Measurements from ENCODE around the gene MESD.
"Not testable (repeated sequence)": the region's sequence is repeated elsewhere in the genome, so short reads cannot be mapped to it uniquely, and the experiment has no call there.

The MESD gene

GRCh38 chr15:80989081-80989517, 520 bp downstream of the MESD start:
- no peak for DNase-seq (ENCODE audit: low read depth)

GRCh38 chr15:80988148-80988796, 1.3 kb downstream of the MESD start:
- no peak for DNase-seq (ENCODE audit: low read depth)

- DNase-seq (ENCODE audit: low read depth): no peak
Observed at GRCh38 chr15:80986487-80986886, 3.1 kb downstream of the MESD start.

GRCh38 chr15:80985981-80986380, 3.6 kb downstream of the MESD start:
- no peak for DNase-seq (ENCODE audit: low read depth)

GRCh38 chr15:80984856-80985255, 4.8 kb downstream of the MESD start:
- no peak for DNase-seq (ENCODE audit: low read depth)

- DNase-seq (ENCODE audit: low read depth): no peak
Observed at GRCh38 chr15:80982839-80983238, 6.8 kb downstream of the MESD start.

GRCh38 chr15:80982205-80982604, 7.4 kb downstream of the MESD start:
- DNase-seq (ENCODE audit: low read depth): no peak

GRCh38 chr15:80979538-80980200, 9.9 kb downstream of the MESD start:
- no peak for DNase-seq (ENCODE audit: low read depth)

- DNase-seq (ENCODE audit: low read depth): no peak
Observed at GRCh38 chr15:80978685-80979329, 10.8 kb downstream of the MESD start.

GRCh38 chr15:80977627-80978036, 12.0 kb downstream of the MESD start:
- peak; percentile 9 for DNase-seq (ENCODE audit: low read depth)

- no peak for DNase-seq (ENCODE audit: low read depth)
Observed at GRCh38 chr15:80976851-80977250, 12.8 kb downstream of the MESD start.

GRCh38 chr15:80974914-80975313, 14.7 kb downstream of the MESD start:
- DNase-seq (ENCODE audit: low read depth): no peak

- DNase-seq (ENCODE audit: low read depth): no peak
Observed at GRCh38 chr15:80972276-80972675, 17.3 kb downstream of the MESD start.

GRCh38 chr15:80971143-80971542, 18.5 kb downstream of the MESD start:
- no peak for DNase-seq (ENCODE audit: low read depth)

GRCh38 chr15:80970658-80971057, 19.0 kb downstream of the MESD start:
- no peak for DNase-seq (ENCODE audit: low read depth)

GRCh38 chr15:80970018-80970657, 19.5 kb downstream of the MESD start:
- DNase-seq (ENCODE audit: low read depth): peak; percentile 27

- DNase-seq (ENCODE audit: low read depth): no peak
Observed at GRCh38 chr15:80969316-80969715, 20.3 kb downstream of the MESD start.

- DNase-seq (ENCODE audit: low read depth): no peak
Observed at GRCh38 chr15:80967991-80968510, 21.6 kb downstream of the MESD start.

- no peak for DNase-seq (ENCODE audit: low read depth)
Observed at GRCh38 chr15:80967451-80967850, 22.2 kb downstream of the MESD start.

- no peak for DNase-seq (ENCODE audit: low read depth)
Observed at GRCh38 chr15:80966431-80967197, 23.0 kb downstream of the MESD start.

- not testable (repeated sequence) for DNase-seq (ENCODE audit: low read depth)
Observed at GRCh38 chr15:80965454-80965853, 24.2 kb downstream of the MESD start.
